Panc1 (cell line): ENCODE results near the gene OAF.

Experiments used
- POLR2AphosphoS5 ChIP-seq: IDR thresholded peaks from 2 replicates; pipeline ENCODE4 v1.6.1; 2012; ENCODE audit warnings: mild to moderate bottlenecking, low read depth, low read length, moderate library complexity
- TCF7L2 ChIP-seq: IDR thresholded peaks from 2 replicates; pipeline ENCODE4 v1.6.1; 2011; ENCODE audit warnings: mild to moderate bottlenecking, low read depth, low read length, inconsistent platforms
- TF ChIP-seq, protein P1 (sequence below): fragments of 450-650 bp; IDR thresholded peaks from 2 replicates; pipeline ENCODE4 v1.5.1; 2017; ENCODE audit warnings: mild to moderate bottlenecking

DNA sequence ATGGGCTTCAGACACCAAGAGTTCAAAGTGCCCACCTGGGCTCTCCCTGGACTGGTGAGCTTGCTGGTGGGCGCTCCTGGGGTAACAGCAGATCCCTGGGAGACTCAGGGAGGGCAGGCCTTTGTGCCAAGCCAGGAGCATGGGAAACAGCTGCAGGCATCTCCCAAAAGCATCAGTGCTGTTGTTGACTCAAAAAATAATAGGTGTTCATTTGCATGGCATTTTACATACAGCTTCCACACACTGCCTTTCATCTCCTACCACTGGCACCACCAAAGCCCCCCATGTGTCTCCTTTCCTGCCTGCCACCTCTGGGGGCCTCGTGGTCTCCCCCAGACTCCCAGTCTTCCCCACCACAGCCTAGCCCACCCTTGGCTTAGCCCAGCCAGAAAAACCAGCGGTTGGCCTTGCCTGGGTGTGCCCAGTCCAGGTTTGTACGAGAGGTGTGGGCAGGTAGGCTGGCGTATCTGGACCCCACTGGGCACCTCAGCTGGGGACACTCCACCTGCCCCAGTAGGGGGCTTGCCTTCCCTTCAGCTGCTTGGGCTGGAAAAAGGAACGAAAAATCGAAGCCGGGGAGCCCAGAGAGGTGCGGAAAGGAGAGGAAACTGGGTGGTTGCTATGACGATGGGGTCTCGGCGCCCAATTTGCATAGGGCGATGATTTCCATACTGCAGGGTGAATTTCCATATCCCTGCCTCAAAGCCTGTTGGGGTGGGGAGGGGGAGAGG lies 44.1 kb downstream of the OAF start:
- no peak for TF ChIP-seq POLR2AphosphoS5
- TF ChIP-seq, protein P1, sequence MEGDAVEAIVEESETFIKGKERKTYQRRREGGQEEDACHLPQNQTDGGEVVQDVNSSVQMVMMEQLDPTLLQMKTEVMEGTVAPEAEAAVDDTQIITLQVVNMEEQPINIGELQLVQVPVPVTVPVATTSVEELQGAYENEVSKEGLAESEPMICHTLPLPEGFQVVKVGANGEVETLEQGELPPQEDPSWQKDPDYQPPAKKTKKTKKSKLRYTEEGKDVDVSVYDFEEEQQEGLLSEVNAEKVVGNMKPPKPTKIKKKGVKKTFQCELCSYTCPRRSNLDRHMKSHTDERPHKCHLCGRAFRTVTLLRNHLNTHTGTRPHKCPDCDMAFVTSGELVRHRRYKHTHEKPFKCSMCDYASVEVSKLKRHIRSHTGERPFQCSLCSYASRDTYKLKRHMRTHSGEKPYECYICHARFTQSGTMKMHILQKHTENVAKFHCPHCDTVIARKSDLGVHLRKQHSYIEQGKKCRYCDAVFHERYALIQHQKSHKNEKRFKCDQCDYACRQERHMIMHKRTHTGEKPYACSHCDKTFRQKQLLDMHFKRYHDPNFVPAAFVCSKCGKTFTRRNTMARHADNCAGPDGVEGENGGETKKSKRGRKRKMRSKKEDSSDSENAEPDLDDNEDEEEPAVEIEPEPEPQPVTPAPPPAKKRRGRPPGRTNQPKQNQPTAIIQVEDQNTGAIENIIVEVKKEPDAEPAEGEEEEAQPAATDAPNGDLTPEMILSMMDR: no peak
- TF ChIP-seq TCF7L2: no peak
